ENCODE results near the gene NR1H3.

- TF ChIP-seq CTCF (conservative IDR thresholded peaks at IDR 0.05; ENCODE audit: low read length): no peak
- TF ChIP-seq EZH2phosphoT487 (IDR thresholded peaks at IDR 0.05; ENCODE audit: borderline replicate concordance, low read depth, low read length): no peak
These were observed 42.4 kb upstream of the NR1H3 start for GRCh38 chr11:47215366-47215910.

Measured in OCI-LY7 (cell line).